K562 (cell line): ENCODE data around the gene CRIP1. TPM values are rescaled to one million over a fixed set of nuclear protein-coding genes. Genes with fewer than 3 reads are reported as not detected.

ENCODE experiments used
- GABPA ChIP-seq: fragments of 200-800 bp; sonication (Bioruptor generic); conservative IDR thresholded peaks from 2 replicates; pipeline ENCODE4 v1.6.1; 2016; ENCODE audit warnings: low read depth, missing genetic modification characterization, missing compliant biosample characterization
- HLTF ChIP-seq: fragments of 450-650 bp; IDR thresholded peaks from 2 replicates; pipeline ENCODE4 v1.6.1; 2016
- KHSRP ChIP-seq: fragments of 450-650 bp; IDR thresholded peaks from 2 replicates; pipeline ENCODE4 v1.6.1; 2017
- KLF16 ChIP-seq: IDR thresholded peaks from 2 replicates; pipeline ENCODE4 v1.6.1; 2016; ENCODE audit warnings: antibody characterized with exemption
- NFE2L1 ChIP-seq: fragments of 450-650 bp; IDR thresholded peaks from 2 replicates; pipeline ENCODE4 v1.6.1; 2016; ENCODE audit warnings: missing genetic modification characterization, low read depth, mild to moderate bottlenecking, missing compliant biosample characterization, moderate library complexity, borderline replicate concordance
- NR2F6 ChIP-seq: fragments of 450-650 bp; formaldehyde crosslinking; IDR thresholded peaks from 2 replicates; pipeline ENCODE4 v1.4.0; 2020; ENCODE audit warnings: mild to moderate bottlenecking
- SNRNP70 ChIP-seq: fragments of 200-400 bp; formaldehyde crosslinking; optimal IDR thresholded peaks from 2 replicates; pipeline ENCODE3; 2017; ENCODE audit warnings: low read depth, low read length
- STAT5A ChIP-seq: IDR thresholded peaks from 2 replicates; pipeline ENCODE4 v1.6.1; 2012; ENCODE audit warnings: low read length, inconsistent platforms, borderline replicate concordance
- TBP ChIP-seq: optimal IDR thresholded peaks from 2 replicates; pipeline ENCODE3; 2011; ENCODE audit warnings: low read depth, low read length, improper control_type of control experiment
- ZNF436 ChIP-seq: fragments of 250-450, 450-650 bp; sonication (Bioruptor Pico); formaldehyde crosslinking; IDR thresholded peaks from 2 replicates; pipeline ENCODE4 v1.7.0; 2020; ENCODE audit warnings: mild to moderate bottlenecking
- ZNF695 ChIP-seq: fragments of 450-650 bp; formaldehyde crosslinking; IDR thresholded peaks from 2 replicates; pipeline ENCODE4 v1.4.0; 2020; ENCODE audit warnings: mild to moderate bottlenecking, moderate library complexity
- ZNF79 ChIP-seq: fragments of 250-450 bp; sonication (Bioruptor Pico); IDR thresholded peaks from 2 replicates; pipeline ENCODE4 v1.4.0; 2020; ENCODE audit warnings: low read depth, mild to moderate bottlenecking, moderate library complexity
- polyA plus RNA-seq, 8 experiments: library from polyadenylated mRNA; depleted of rRNA in 4 of 8; stranded (reverse) in 5 of 8; unstranded in 3 of 8; fragments of >200 nt; fragmentation: Nextera tagmentation in 2 of 8; fragmentation: Illumina TruSeq in 1 of 8; extraction: Ambion mirVana in 2 of 8; extraction: Trizol in 1 of 8; gene quantifications; 2 replicates each; pipeline versions ENCODE4 v1.2.1 to v1.2.3, GENCODE V29; 2011 to 2014; ENCODE audit warnings: inconsistent platforms in 1 of 8, missing spikeins in 1 of 8
- total RNA-seq, 7 experiments: library from RNA; depleted of rRNA in 6 of 7; stranded (reverse); fragments of >200 nt in 6 of 7; fragmentation: Illumina TruSeq in 2 of 7; extraction: Trizol in 2 of 7; gene quantifications; 2 replicates each; pipeline versions ENCODE4 v1.2.1 to v1.2.3, GENCODE V29; 2011 to 2021; ENCODE audit warnings: low replicate concordance in 1 of 7
- TF ChIP-seq, protein P1 (sequence below), 2 experiments: IDR thresholded peaks; 2 replicates each; pipeline ENCODE4 v1.6.1; 2012; ENCODE audit warnings: improper control_type of control experiment in 2 of 2, low read depth in 2 of 2, low read length in 2 of 2, borderline replicate concordance in 1 of 2
- TF ChIP-seq, protein P2 (sequence below), 2 experiments: fragments of 450-650 bp; conservative IDR thresholded peaks; 2 replicates each; pipeline ENCODE4 v1.6.1; 2017; ENCODE audit warnings: mild to moderate bottlenecking in 2 of 2, moderate library complexity in 2 of 2
- TF ChIP-seq, protein P3 (sequence below), 2 experiments: fragments of 150-350 bp in 1 of 2; IDR thresholded peaks; 2 replicates each; pipeline ENCODE4 v1.6.1; 2012 to 2016; ENCODE audit warnings: low read depth in 2 of 2, low read length in 2 of 2, mild to moderate bottlenecking in 1 of 2, moderate library complexity in 1 of 2
- TF ChIP-seq, protein P4 (sequence below), 2 experiments: fragments of 450-650 bp; IDR thresholded peaks; 2 replicates each; pipeline ENCODE4 v1.6.1; 2016

The CRIP1 gene
- total and polyA plus RNA-seq, 9 of the 15 experiments (the other 6 are each of a cell fraction or from before 2014, with no cell fraction given) = 0.11 to 0.58 (median 0.14) TPM; not detected in 6

DNA sequence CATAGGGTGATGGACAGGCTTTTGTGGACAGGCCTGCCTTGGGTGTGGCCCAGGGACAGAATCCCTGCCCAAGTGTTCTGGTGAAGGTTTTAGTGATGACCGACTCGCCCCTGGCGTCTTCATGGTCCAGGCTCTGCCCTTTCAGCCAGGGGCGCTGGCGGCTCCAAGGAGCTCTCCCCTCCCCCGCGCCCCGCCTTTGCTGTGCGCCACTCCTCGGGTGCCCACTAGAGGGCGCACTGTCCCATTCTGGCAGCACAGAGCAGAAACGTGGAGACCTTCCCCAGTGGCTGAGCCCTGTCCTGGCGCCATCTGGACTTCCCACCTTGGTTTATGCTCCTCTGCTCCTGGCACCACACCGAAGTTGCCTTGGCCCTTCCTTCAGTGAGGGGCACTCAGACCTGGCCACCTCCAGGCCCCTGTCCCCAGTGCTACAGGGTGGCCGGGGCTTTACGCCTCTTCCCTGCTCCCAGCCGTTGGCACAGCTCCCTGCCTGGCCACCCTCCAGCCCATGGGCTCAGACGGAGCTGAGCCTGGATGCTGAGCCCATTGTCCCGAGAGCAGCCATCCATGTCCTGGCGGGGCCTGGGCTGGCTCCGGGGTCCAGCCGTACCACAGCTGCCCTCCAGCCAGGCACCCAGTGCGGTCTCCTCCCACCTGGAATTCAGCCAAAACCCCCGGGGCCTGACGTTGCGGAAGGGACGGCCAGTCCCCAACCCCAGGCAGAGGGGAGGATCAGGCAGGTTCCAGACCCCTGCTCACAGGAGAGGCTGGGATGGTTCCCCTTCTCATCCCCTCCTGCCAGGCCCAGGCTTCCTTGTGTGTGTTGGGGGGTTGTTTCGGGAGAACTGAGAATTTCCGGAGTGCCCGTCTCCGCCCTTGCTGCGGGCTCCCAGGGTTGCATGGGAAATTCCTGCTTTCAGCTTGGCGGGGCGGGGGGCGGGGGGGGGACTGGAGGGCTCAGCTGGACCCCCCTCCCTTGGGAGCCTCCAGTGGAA, 5.6 kb upstream of the CRIP1 start (continued):
- TF ChIP-seq, protein P1, sequence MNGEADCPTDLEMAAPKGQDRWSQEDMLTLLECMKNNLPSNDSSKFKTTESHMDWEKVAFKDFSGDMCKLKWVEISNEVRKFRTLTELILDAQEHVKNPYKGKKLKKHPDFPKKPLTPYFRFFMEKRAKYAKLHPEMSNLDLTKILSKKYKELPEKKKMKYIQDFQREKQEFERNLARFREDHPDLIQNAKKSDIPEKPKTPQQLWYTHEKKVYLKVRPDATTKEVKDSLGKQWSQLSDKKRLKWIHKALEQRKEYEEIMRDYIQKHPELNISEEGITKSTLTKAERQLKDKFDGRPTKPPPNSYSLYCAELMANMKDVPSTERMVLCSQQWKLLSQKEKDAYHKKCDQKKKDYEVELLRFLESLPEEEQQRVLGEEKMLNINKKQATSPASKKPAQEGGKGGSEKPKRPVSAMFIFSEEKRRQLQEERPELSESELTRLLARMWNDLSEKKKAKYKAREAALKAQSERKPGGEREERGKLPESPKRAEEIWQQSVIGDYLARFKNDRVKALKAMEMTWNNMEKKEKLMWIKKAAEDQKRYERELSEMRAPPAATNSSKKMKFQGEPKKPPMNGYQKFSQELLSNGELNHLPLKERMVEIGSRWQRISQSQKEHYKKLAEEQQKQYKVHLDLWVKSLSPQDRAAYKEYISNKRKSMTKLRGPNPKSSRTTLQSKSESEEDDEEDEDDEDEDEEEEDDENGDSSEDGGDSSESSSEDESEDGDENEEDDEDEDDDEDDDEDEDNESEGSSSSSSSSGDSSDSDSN (IDR thresholded peaks at IDR 0.05; ENCODE audit: borderline replicate concordance in 1 of 2, low read depth in 2 of 2, low read length in 2 of 2) = no peak
- TF ChIP-seq ZNF436 (CRISPR knock-in tag) (no peak), HLTF (0 out of 2 replicates have a peak, but pooled peaks have one; percentile 49), ZNF79 (no peak), KHSRP (no peak), GABPA (tag) (peak; percentile 38; the same call in 1 of the 2 replicates), TBP (peak; percentile 60), NR2F6 (CRISPR knock-in tag) (no peak), STAT5A (no peak), ZNF695 (CRISPR knock-in tag) (no peak), KLF16 (peak; percentile 61; the same call in 1 of the 2 replicates), SNRNP70 (no peak), NFE2L1 (tag) (no peak)
- TF ChIP-seq, protein P2, sequence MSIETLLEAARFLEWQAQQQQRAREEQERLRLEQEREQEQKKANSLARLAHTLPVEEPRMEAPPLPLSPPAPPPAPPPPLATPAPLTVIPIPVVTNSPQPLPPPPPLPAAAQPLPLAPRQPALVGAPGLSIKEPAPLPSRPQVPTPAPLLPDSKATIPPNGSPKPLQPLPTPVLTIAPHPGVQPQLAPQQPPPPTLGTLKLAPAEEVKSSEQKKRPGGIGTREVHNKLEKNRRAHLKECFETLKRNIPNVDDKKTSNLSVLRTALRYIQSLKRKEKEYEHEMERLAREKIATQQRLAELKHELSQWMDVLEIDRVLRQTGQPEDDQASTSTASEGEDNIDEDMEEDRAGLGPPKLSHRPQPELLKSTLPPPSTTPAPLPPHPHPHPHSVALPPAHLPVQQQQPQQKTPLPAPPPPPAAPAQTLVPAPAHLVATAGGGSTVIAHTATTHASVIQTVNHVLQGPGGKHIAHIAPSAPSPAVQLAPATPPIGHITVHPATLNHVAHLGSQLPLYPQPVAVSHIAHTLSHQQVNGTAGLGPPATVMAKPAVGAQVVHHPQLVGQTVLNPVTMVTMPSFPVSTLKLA (conservative IDR thresholded peaks at IDR 0.05) = peak in 1 of 2 experiments; percentile 59; a peak in 1 of 4 replicates
- TF ChIP-seq, protein P3, sequence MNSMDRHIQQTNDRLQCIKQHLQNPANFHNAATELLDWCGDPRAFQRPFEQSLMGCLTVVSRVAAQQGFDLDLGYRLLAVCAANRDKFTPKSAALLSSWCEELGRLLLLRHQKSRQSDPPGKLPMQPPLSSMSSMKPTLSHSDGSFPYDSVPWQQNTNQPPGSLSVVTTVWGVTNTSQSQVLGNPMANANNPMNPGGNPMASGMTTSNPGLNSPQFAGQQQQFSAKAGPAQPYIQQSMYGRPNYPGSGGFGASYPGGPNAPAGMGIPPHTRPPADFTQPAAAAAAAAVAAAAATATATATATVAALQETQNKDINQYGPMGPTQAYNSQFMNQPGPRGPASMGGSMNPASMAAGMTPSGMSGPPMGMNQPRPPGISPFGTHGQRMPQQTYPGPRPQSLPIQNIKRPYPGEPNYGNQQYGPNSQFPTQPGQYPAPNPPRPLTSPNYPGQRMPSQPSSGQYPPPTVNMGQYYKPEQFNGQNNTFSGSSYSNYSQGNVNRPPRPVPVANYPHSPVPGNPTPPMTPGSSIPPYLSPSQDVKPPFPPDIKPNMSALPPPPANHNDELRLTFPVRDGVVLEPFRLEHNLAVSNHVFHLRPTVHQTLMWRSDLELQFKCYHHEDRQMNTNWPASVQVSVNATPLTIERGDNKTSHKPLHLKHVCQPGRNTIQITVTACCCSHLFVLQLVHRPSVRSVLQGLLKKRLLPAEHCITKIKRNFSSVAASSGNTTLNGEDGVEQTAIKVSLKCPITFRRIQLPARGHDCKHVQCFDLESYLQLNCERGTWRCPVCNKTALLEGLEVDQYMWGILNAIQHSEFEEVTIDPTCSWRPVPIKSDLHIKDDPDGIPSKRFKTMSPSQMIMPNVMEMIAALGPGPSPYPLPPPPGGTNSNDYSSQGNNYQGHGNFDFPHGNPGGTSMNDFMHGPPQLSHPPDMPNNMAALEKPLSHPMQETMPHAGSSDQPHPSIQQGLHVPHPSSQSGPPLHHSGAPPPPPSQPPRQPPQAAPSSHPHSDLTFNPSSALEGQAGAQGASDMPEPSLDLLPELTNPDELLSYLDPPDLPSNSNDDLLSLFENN (IDR thresholded peaks at IDR 0.05; ENCODE audit: low read depth in 2 of 2, low read length in 2 of 2) = 0 out of 4 replicates have a peak, but pooled peaks of 1 of the 2 experiments have one; percentile 19
- TF ChIP-seq, protein P4, sequence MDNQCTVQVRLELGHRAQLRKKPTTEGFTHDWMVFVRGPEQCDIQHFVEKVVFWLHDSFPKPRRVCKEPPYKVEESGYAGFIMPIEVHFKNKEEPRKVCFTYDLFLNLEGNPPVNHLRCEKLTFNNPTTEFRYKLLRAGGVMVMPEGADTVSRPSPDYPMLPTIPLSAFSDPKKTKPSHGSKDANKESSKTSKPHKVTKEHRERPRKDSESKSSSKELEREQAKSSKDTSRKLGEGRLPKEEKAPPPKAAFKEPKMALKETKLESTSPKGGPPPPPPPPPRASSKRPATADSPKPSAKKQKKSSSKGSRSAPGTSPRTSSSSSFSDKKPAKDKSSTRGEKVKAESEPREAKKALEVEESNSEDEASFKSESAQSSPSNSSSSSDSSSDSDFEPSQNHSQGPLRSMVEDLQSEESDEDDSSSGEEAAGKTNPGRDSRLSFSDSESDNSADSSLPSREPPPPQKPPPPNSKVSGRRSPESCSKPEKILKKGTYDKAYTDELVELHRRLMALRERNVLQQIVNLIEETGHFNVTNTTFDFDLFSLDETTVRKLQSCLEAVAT (IDR thresholded peaks at IDR 0.05) = peak in 1 of 2 experiments; percentile 31; a peak in 1 of 4 replicates
